LNCaP clone FGC (cell line): ENCODE measurements around the gene SF3B5.
A peak's percentile ranks its signal among the peaks of the same experiment; 100 is the strongest.

Experiments used
- DNase-seq: peaks from one replicate; pipeline ENCODE4 v3.0.0-alpha.2; 2011; ENCODE audit warnings: low read depth
- H3K4me3 ChIP-seq: 2 replicates; pipeline ENCODE4 v1.5.1; 2011; ENCODE audit warnings: mild to moderate bottlenecking, low read depth, low read length, control low read depth
- TF ChIP-seq, protein P1 (sequence below): IDR thresholded peaks from 2 replicates; pipeline ENCODE4 v1.5.1; 2012; ENCODE audit warnings: mild to moderate bottlenecking; ENCODE audit not compliant: control insufficient read depth, insufficient read depth; ENCODE audit errors: extremely low read depth

SF3B5 gene

DNA sequence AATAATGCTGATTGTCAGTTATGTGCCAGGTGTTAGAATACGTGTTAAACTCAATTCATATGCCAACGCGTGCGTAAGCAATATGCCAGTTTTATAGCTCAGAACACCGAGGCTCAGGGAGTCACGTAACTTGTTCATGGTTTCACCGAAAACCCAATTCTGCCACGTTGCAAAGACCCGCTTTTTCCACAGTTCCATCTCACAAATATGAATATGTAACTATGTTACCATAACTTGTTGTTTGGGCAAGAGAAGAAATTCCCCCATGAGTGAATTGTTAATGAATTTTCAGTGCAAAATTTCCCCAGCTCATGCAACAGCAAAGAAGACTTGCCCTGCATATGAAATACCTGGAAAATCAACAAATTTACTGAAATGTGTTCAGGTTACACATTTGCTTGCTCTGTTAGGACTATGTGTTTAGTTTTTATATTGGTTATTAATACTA is 30.1 kb downstream of the SF3B5 start:
- no peak for DNase-seq
- H3K4me3 ChIP-seq = no peak overlapping the region

DNA sequence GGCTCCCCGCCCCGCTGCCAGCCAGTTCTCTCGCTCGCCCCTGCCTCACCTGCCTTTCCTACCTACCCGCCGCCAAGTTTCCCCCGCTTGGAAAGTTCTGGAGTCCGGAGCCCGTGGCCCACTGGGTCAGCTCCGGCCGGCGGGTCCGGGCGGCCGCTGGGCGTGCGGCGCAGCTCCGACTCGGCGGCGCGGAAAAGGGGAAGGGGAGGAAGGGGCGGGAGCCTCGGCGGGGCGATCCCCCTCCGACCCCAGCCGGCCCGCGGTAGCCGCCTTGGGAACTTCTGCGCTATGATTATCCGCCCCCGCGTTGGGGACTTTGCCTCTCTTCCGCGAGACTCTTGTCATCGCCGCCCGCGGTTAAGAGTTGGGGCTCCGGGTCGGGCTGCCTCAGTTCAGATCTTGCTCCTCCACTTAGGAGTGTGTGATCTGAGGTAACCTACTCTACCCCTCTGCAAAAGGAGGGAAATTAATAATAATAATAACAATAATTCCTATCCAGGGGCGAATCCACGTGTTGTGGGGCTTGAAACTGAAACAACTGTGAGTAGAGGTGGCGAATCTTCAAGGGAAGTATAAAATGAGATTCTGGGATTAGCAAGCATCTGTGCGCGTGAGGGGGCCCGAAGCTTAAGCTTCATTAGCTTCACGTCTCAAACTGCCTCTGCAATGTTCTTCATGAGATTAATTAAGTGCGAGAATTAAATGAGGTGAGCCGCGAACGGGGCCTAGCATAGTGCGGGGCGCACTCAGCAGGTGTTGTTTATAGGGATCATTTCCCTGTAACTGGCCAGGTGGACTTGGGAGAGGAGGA is 30.8 kb downstream of the SF3B5 start:
- peak overlapping the region; percentile 59 for H3K4me3 ChIP-seq
- TF ChIP-seq, protein P1, sequence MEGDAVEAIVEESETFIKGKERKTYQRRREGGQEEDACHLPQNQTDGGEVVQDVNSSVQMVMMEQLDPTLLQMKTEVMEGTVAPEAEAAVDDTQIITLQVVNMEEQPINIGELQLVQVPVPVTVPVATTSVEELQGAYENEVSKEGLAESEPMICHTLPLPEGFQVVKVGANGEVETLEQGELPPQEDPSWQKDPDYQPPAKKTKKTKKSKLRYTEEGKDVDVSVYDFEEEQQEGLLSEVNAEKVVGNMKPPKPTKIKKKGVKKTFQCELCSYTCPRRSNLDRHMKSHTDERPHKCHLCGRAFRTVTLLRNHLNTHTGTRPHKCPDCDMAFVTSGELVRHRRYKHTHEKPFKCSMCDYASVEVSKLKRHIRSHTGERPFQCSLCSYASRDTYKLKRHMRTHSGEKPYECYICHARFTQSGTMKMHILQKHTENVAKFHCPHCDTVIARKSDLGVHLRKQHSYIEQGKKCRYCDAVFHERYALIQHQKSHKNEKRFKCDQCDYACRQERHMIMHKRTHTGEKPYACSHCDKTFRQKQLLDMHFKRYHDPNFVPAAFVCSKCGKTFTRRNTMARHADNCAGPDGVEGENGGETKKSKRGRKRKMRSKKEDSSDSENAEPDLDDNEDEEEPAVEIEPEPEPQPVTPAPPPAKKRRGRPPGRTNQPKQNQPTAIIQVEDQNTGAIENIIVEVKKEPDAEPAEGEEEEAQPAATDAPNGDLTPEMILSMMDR = no peak
- DNase-seq = no peak

More for the DNA sequence above, 30.1 kb downstream of the SF3B5 start:
- TF ChIP-seq, protein P1 = no peak

DNA sequence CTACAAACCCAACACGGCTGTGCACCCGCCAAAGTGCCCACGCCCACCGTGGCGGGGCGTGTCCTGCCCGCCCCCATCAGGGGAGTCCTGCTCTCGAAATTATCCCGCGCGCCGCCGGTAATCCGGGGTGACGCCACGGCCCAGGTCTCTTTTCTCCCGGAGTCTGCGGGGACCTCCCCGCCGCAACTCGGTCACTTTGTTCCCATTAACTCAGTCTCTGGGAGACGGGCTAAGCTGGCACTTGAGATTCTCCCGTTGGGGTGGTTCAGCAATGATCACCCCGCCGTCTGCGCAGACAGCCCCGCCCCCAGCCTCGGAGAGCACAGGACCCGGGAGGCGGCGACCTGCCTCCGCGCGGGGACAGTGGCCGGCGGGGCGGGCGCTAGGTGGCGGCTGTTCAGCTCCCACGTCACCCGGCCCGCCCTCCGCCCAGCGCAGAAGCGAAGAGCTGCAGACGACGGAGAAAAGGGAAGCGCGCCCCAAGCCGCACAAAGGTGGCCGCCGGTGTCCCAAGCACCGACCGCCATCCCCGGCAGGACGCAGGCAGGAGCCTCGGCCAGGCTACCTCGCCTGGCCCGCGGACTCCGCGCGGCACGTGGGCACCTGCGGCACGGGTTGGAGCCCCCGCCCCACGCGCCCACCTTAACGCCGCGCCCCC is 31.5 kb downstream of the SF3B5 start:
- TF ChIP-seq, protein P1 = peak; percentile 44
- DNase-seq = peak; percentile 27
- peak overlapping the region; percentile 59 for H3K4me3 ChIP-seq

DNA sequence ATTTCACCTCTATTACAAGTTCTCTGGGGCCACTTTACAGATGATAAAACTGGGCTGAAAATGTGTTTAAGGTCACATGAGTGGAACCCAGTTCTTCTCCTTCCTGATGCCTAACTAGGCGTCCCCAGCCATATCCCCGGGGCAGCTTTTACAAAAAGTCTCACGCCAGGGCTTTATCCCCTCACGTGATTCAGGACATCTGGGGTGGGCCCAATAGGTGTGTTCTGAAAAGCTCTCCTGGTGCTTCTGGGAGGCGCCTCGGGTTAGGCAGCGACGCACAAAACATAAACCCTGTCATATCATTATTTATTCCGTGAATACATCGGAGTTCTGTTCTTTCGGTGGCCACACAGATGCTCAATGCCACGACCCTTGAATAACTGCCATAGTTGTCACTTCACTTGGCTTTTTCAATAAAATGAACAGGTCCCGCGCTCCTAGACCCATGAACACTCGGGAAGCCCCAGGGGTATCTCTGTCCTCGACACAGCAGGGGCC is 32.1 kb downstream of the SF3B5 start:
- TF ChIP-seq, protein P1 = no peak
- no peak for DNase-seq
- peak overlapping the region; percentile 59 for H3K4me3 ChIP-seq

DNA sequence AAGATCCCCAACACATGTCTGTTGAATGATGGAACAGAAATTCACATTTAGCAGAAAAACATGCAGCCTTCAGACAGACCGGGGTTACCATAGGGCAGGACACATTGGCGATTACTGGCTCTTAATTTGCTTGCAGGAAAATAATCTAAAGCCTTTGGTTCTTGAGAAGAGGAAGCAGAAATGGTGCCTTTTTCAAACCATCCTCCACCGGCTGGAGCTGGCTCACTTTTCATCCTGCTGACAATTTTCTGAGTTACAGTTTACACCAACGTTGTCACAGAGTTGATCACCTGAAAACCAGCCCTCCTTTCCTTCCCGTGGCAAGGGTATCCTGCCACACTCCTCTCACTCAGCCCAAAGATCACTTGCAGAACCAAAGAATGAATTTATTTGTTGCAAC is 32.6 kb downstream of the SF3B5 start:
- DNase-seq = no peak
- TF ChIP-seq, protein P1 = no peak
- no peak overlapping the region for H3K4me3 ChIP-seq

DNA sequence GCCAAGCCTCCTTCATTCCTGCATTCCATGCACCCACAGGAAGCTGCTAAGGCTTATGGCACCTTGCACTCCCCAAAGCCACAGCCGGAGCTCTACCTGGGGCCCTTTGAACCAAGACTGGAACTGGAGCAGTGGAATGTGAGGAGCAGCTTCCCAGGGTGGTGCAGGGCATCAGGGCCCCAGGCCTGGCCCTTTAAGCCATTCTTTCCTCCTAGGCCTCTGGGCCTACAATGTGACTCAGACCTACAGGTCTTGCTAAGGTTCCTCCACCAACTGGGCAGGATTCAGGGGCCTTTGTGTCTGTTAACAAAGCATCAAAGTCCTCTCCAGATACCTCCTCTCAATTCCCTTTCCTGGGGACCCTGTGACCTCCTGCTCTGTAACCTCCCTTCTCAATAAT is 36.2 kb downstream of the SF3B5 start:
- DNase-seq = no peak
- TF ChIP-seq, protein P1 = no peak
- H3K4me3 ChIP-seq = no peak overlapping the region
